IPS-11a (cell line): ENCODE data around the gene AGPAT2.

Experiments used
- H3K4me3 ChIP-seq: one replicate; pipeline ENCODE4 v1.5.1; 2013; ENCODE audit warnings: low read depth, low read length, control low read depth

The AGPAT2 gene

GRCh38 chr9:136662656-136663581 lies 24.3 kb downstream of the AGPAT2 start, which contains the start of gene EGFL7:
Gene EGFL7, plus strand, starts transcription at chr9:136662916. Its CDS starts 5,367 bp downstream, at chr9:136668283.
- H3K4me3 ChIP-seq: no peak within 1 kb of the TSS

GRCh38 chr9:136662326-136662655 lies 25.0 kb downstream of the AGPAT2 start:
- no peak overlapping the region for H3K4me3 ChIP-seq

GRCh38 chr9:136661641-136662325 lies 25.5 kb downstream of the AGPAT2 start:
- H3K4me3 ChIP-seq: no peak overlapping the region

GRCh38 chr9:136660971-136661550 lies 26.2 kb downstream of the AGPAT2 start:
- no peak overlapping the region for H3K4me3 ChIP-seq

- H3K4me3 ChIP-seq: no peak overlapping the region
Observed at GRCh38 chr9:136659861-136660784, 27.1 kb downstream of the AGPAT2 start.

- H3K4me3 ChIP-seq: no peak overlapping the region
Observed at GRCh38 chr9:136658849-136659535, 28.3 kb downstream of the AGPAT2 start.

- H3K4me3 ChIP-seq: no peak overlapping the region
Observed at GRCh38 chr9:136657974-136658848, 29.0 kb downstream of the AGPAT2 start.

GRCh38 chr9:136656795-136657611 lies 30.3 kb downstream of the AGPAT2 start:
- H3K4me3 ChIP-seq: no peak overlapping the region

- H3K4me3 ChIP-seq: no peak overlapping the region
Observed at GRCh38 chr9:136656183-136656738, 31.0 kb downstream of the AGPAT2 start.

- H3K4me3 ChIP-seq: no peak overlapping the region
Observed at GRCh38 chr9:136655536-136656182, 31.6 kb downstream of the AGPAT2 start.

GRCh38 chr9:136654820-136655535 lies 32.3 kb downstream of the AGPAT2 start:
- no peak overlapping the region for H3K4me3 ChIP-seq

GRCh38 chr9:136653323-136654079 lies 33.8 kb downstream of the AGPAT2 start:
- no peak overlapping the region for H3K4me3 ChIP-seq

- H3K4me3 ChIP-seq: no peak overlapping the region
Observed at GRCh38 chr9:136651860-136652259, 35.4 kb downstream of the AGPAT2 start.

GRCh38 chr9:136650648-136651047 lies 36.6 kb downstream of the AGPAT2 start:
- no peak overlapping the region for H3K4me3 ChIP-seq

- no peak overlapping the region for H3K4me3 ChIP-seq
Observed at GRCh38 chr9:136650021-136650420, 37.2 kb downstream of the AGPAT2 start.

GRCh38 chr9:136648751-136649150 lies 38.5 kb downstream of the AGPAT2 start:
- H3K4me3 ChIP-seq: no peak overlapping the region
